Measurements from ENCODE around the gene TSPOAP1. TPM values are rescaled to one million over a fixed set of nuclear protein-coding genes. Genes with fewer than 3 reads are reported as not detected.

Gene TSPOAP1
- total RNA-seq, 4 donors from 2014 or later = 0.72 to 1.6 (median 1.0) TPM

DNA sequence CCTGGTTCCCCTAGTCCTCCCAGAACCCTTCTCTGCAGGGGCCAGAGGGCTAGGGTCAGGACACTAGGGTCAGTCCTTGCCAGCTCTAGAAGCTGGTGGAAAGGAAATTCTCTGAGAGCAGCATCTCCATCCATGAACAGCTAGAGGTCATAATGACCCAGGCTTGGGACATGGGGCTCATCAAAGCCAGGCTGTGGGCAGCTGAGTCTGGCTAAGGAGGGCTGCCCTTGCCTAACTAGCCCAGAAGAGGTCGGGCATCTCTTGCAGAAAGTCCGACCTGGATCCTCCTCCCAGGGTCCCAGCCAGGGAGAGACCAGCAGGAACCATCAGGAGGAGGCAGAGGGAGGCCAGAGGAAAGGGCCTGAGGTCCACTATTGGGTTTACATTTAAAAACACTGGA lies 52.2 kb downstream of the TSPOAP1 start:
- intact Hi-C loops (cut with DNase I; ENCODE audit: low total_unique reads) = no loop called here
- Histone ChIP-seq H3K4me1 (no peaks in the 10 kb centered on the region), H3K27ac (no peak overlapping the region), H3K27me3 (no peaks in the 10 kb centered on the region), H3K9me3 (no peaks in the 10 kb centered on the region), H3K4me3 (no peak overlapping the region), H3K36me3 (no peaks in the 10 kb centered on the region)
- no peak for DNase-seq
- no peak for ATAC-seq
- TF ChIP-seq, protein P1, sequence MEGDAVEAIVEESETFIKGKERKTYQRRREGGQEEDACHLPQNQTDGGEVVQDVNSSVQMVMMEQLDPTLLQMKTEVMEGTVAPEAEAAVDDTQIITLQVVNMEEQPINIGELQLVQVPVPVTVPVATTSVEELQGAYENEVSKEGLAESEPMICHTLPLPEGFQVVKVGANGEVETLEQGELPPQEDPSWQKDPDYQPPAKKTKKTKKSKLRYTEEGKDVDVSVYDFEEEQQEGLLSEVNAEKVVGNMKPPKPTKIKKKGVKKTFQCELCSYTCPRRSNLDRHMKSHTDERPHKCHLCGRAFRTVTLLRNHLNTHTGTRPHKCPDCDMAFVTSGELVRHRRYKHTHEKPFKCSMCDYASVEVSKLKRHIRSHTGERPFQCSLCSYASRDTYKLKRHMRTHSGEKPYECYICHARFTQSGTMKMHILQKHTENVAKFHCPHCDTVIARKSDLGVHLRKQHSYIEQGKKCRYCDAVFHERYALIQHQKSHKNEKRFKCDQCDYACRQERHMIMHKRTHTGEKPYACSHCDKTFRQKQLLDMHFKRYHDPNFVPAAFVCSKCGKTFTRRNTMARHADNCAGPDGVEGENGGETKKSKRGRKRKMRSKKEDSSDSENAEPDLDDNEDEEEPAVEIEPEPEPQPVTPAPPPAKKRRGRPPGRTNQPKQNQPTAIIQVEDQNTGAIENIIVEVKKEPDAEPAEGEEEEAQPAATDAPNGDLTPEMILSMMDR (IDR thresholded peaks at IDR 0.05 in 4 of 5, conservative IDR thresholded peaks at IDR 0.05 in 1 of 5) = no peak
- TF ChIP-seq POLR2A (IDR thresholded peaks at IDR 0.05) = no peak
- in situ Hi-C loops (cut with MboI; ENCODE audit: low sequenced_read_pairs in 4 of 4) = no loop called here

DNA sequence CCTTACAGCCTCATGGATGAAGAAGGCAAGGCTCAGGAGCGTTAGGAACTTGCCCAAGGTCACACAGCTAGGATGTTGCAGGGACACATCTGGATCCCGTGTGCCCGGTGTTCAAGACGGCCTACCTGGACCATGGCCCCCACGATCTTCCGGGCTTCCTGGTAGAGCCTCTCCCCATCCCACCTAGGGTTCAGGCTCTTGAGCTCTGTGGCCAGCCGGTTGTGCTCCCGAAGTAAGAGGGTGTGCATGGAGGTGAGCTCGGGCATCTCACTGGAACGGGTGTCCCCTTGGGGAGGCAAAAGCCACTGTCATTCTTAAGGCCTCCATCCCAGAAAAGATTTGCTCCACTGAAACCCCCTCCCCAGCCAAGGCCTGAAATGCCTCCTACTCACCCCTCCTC lies 53.2 kb downstream of the TSPOAP1 start:
- no peaks in the 10 kb centered on the region for H3K36me3 ChIP-seq
- DNase-seq = no peak
- H3K9me3 ChIP-seq = no peaks in the 10 kb centered on the region
- no peak overlapping the region for H3K27ac ChIP-seq
- H3K27me3 ChIP-seq = no peaks in the 10 kb centered on the region
- TF ChIP-seq POLR2A (IDR thresholded peaks at IDR 0.05) = no peak
- TF ChIP-seq, protein P1 (IDR thresholded peaks at IDR 0.05 in 4 of 5, conservative IDR thresholded peaks at IDR 0.05 in 1 of 5) = no peak
- H3K4me1 ChIP-seq = no peaks in the 10 kb centered on the region
- H3K4me3 ChIP-seq = no peak overlapping the region
- ATAC-seq = no peak
- intact Hi-C loops (cut with DNase I; ENCODE audit: low total_unique reads) = no loop called here
- in situ Hi-C loops (cut with MboI; ENCODE audit: low sequenced_read_pairs in 4 of 4) = no loop called here

DNA sequence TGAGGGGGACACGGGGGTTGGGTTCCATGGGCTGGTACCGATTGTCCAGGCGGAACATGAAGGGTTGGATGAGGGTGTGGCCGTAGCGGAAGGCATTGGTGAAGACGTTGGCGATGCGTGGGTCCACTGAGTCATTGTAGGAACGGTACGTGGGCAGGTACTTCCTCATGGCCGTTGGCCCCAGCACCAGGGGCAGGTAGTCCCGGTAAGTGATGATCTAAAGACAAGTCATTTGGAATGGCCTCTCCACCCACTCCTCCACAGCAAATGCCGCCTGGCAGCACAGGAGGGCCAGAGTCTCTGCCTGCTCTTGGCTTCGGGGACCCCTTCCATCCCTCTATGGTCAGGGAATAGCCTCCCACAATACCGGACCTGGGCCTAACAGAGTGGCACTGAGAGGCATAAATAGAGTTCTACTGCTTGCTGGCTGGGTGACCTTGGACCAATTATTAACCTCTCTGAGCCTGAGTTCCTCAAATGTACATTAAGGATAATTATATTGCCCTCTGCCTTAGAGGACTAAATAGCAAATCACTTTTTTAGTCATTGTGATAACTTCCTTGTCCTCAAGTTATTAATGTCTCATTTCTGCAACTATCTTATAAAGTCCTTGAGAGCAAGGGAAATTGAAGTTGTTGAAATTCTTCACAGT lies 55.0 kb downstream of the TSPOAP1 start:
- H3K4me1 ChIP-seq = no peaks in the 10 kb centered on the region
- intact Hi-C loops (cut with DNase I; ENCODE audit: low total_unique reads) (no loop called here), in situ Hi-C loops (cut with MboI; ENCODE audit: low sequenced_read_pairs in 4 of 4) (no loop called here)
- H3K9me3 ChIP-seq = no peaks in the 10 kb centered on the region
- H3K4me3 ChIP-seq = no peak overlapping the region
- H3K27ac ChIP-seq = no peak overlapping the region
- no peaks in the 10 kb centered on the region for H3K36me3 ChIP-seq
- DNase-seq (no peak), ATAC-seq (no peak)
- no peaks in the 10 kb centered on the region for H3K27me3 ChIP-seq
- TF ChIP-seq POLR2A (IDR thresholded peaks at IDR 0.05) = no peak
- TF ChIP-seq, protein P1 (IDR thresholded peaks at IDR 0.05 in 4 of 5, conservative IDR thresholded peaks at IDR 0.05 in 1 of 5) = no peak

DNA sequence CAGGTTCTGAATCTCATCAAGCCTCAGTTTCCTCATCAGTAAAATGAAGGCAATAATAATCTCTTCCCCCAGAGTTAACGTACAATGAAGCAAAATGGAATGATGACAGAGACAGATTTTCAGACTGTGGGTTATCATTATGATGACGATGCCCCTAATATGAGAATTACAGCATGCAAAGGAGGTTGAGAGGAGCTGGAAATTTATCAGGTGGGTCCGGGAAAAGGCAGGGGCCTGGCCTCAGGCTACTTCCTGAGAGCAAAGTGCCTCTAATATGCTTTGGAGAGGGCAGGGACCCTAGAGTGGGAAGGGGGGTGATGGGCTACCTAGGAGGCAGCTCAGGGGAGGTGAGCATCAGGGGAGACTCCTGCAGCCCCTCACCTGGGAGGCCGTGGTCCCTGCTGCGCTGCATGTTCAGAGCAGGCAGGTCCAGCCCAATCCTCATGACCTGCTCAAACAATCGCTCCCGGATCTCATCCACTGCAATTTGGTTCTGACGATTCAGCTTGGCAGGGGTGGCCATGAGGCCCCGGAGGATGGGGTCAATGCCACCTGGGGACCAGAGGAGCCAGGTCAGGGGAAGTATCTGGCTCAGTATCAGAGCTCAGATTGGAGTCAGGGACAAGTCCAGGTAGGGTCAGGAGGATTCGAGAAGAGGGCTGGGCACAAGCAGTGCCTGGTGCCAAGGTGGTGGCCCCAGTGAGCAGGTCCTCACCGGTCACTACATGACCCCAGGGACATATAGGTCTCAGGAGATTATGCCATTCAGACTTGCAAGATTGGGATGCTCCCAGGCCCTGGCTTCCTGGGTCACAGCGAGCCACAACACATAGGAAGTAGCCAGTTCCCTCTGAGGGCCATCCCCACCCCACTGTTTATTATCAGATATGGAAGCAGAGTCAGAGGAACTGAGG lies 56.0 kb downstream of the TSPOAP1 start:
- Histone ChIP-seq H3K4me3 (no peak overlapping the region), H3K36me3 (no peaks in the 10 kb centered on the region), H3K27ac (no peak overlapping the region), H3K27me3 (no peaks in the 10 kb centered on the region), H3K9me3 (no peaks in the 10 kb centered on the region), H3K4me1 (no peaks in the 10 kb centered on the region)
- no peak for DNase-seq
- ATAC-seq = no peak
- no peak for TF ChIP-seq POLR2A (IDR thresholded peaks at IDR 0.05)
- TF ChIP-seq, protein P1 (IDR thresholded peaks at IDR 0.05 in 4 of 5, conservative IDR thresholded peaks at IDR 0.05 in 1 of 5) = no peak
- in situ Hi-C loops (cut with MboI; ENCODE audit: low sequenced_read_pairs in 4 of 4) (no loop called here), intact Hi-C loops (cut with DNase I; ENCODE audit: low total_unique reads) (no loop called here)

Measured in gastrocnemius medialis (tissue), 4 donors.